Neural cell (in vitro differentiated cells): Measurements from ENCODE around the gene ABCC3. TPM values are rescaled to one million over a fixed set of nuclear protein-coding genes. Genes with fewer than 3 reads are reported as not detected.

Experiments
- H2AFZ ChIP-seq: fragments of 200-600, 300-800 bp; sonication (generic), shearing (Covaris generic); 2 replicates; pipeline ENCODE4 v1.6.0; 2014; ENCODE audit warnings: low read depth, mild to moderate bottlenecking, antibody characterized with exemption, low read length, moderate library complexity
- H3F3A ChIP-seq: fragments of 200-600 bp; shearing (Covaris generic); 2 replicates; pipeline ENCODE4 v1.6.1; 2016; ENCODE audit warnings: mild to moderate bottlenecking, moderate library complexity, mixed read lengths, antibody characterized with exemption, low read length; ENCODE audit not compliant: insufficient read depth, poor library complexity, severe bottlenecking
- H3K27ac ChIP-seq: fragments of 200-600, 300-800 bp; sonication (generic), shearing (Covaris generic); 2 replicates; pipeline ENCODE4 v1.5.1; 2014; ENCODE audit warnings: mild to moderate bottlenecking, low read length, moderate library complexity
- H3K27me3 ChIP-seq: fragments of 300-800, 200-600 bp; sonication (generic), shearing (Covaris generic); 2 replicates; pipeline ENCODE4 v1.6.0; 2014; ENCODE audit warnings: mild to moderate bottlenecking, low read depth, low read length, moderate library complexity; ENCODE audit not compliant: insufficient read depth
- H3K36me3 ChIP-seq: fragments of 300-800, 200-600 bp; sonication (generic), shearing (Covaris generic); 2 replicates; pipeline ENCODE4 v1.5.1; 2014; ENCODE audit warnings: mild to moderate bottlenecking, antibody characterized with exemption, low read length, moderate library complexity; ENCODE audit not compliant: insufficient read depth
- H3K4me2 ChIP-seq: fragments of 300-800, 200-600 bp; sonication (generic), shearing (Covaris generic); 2 replicates; pipeline ENCODE4 v1.6.0; 2014; ENCODE audit warnings: mild to moderate bottlenecking, low read length
- H3K4me3 ChIP-seq: fragments of 300-800, 200-600 bp; sonication (generic), shearing (Covaris generic); 2 replicates; pipeline ENCODE4 v1.5.1; 2014; ENCODE audit warnings: mild to moderate bottlenecking, low read length, moderate library complexity
- H3K79me2 ChIP-seq: fragments of 200-600 bp; shearing (Covaris generic); replicated peaks from 2 replicates; pipeline ENCODE4 v1.6.0; 2014; ENCODE audit warnings: mild to moderate bottlenecking, low read length, moderate library complexity; ENCODE audit not compliant: insufficient read depth
- H3K9ac ChIP-seq: fragments of 300-800, 200-600 bp; sonication (generic), shearing (Covaris generic); 2 replicates; pipeline ENCODE4 v1.6.1; 2016; ENCODE audit warnings: mild to moderate bottlenecking, low read length, mixed read lengths
- H3K9me2 ChIP-seq: fragments of 200-600 bp; shearing (Covaris generic); 2 replicates; pipeline ENCODE4 v1.6.1; 2016; ENCODE audit warnings: mild to moderate bottlenecking, low read length, mixed read lengths; ENCODE audit not compliant: insufficient read depth
- H3K9me3 ChIP-seq: fragments of 200-600, 300-800 bp; sonication (generic), shearing (Covaris generic); 2 replicates; pipeline ENCODE4 v1.6.1; 2016; ENCODE audit warnings: mild to moderate bottlenecking, mixed run types, low read length, moderate library complexity, mixed read lengths
- H4K20me1 ChIP-seq: fragments of 200-600 bp; shearing (Covaris generic); 2 replicates; pipeline ENCODE4 v1.6.1; 2016; ENCODE audit warnings: mild to moderate bottlenecking, mixed run types; ENCODE audit not compliant: insufficient read depth
- EP300 ChIP-seq: fragments of 450-650 bp; conservative IDR thresholded peaks from 2 replicates; pipeline ENCODE4 v1.6.1; 2014; ENCODE audit warnings: antibody characterized with exemption, mild to moderate bottlenecking, moderate library complexity; ENCODE audit not compliant: poor library complexity, severe bottlenecking
- EZH2 ChIP-seq: fragments of 200-600, 300-800 bp; shearing (Covaris generic), sonication (generic); IDR thresholded peaks from 2 replicates; pipeline ENCODE4 v1.6.1; 2014; ENCODE audit warnings: antibody characterized with exemption, low read length, borderline replicate concordance, mild to moderate bottlenecking; ENCODE audit not compliant: insufficient read depth, poor library complexity, severe bottlenecking
- MXI1 ChIP-seq: fragments of 450-650 bp; conservative IDR thresholded peaks from 2 replicates; pipeline ENCODE4 v1.6.1; 2014; ENCODE audit warnings: antibody characterized with exemption, mild to moderate bottlenecking; ENCODE audit not compliant: poor library complexity, severe bottlenecking
- POLR2AphosphoS5 ChIP-seq: IDR thresholded peaks from 2 replicates; pipeline ENCODE4 v1.6.1; 2012
- RAD21 ChIP-seq: fragments of 450-650 bp; conservative IDR thresholded peaks from 2 replicates; pipeline ENCODE4 v1.6.1; 2014; ENCODE audit warnings: antibody characterized with exemption, mild to moderate bottlenecking, moderate library complexity
- SMC3 ChIP-seq: fragments of 450-650 bp; conservative IDR thresholded peaks from 2 replicates; pipeline ENCODE4 v1.6.1; 2014; ENCODE audit warnings: antibody characterized with exemption, mild to moderate bottlenecking, moderate library complexity; ENCODE audit not compliant: poor library complexity
- TAF1 ChIP-seq: IDR thresholded peaks from 2 replicates; pipeline ENCODE4 v1.6.1; 2012; ENCODE audit warnings: low read depth
- polyA plus RNA-seq: library from polyadenylated mRNA; depleted of rRNA; stranded (reverse); fragments of >200 nt; gene quantifications from 2 replicates; pipeline ENCODE4 v1.2.3, GENCODE V29; 2014
- TF ChIP-seq, protein P1 (sequence below): IDR thresholded peaks from 2 replicates; pipeline ENCODE4 v1.6.1; 2012; ENCODE audit warnings: borderline replicate concordance
- TF ChIP-seq, protein P2 (sequence below): fragments of 450-650 bp; IDR thresholded peaks from 2 replicates; pipeline ENCODE4 v1.5.1; 2014; ENCODE audit warnings: antibody characterized with exemption, mild to moderate bottlenecking, moderate library complexity; ENCODE audit not compliant: poor library complexity, severe bottlenecking

Gene ABCC3
- polyA plus RNA-seq, 1 donor from 2014 or later: not detected

DNA sequence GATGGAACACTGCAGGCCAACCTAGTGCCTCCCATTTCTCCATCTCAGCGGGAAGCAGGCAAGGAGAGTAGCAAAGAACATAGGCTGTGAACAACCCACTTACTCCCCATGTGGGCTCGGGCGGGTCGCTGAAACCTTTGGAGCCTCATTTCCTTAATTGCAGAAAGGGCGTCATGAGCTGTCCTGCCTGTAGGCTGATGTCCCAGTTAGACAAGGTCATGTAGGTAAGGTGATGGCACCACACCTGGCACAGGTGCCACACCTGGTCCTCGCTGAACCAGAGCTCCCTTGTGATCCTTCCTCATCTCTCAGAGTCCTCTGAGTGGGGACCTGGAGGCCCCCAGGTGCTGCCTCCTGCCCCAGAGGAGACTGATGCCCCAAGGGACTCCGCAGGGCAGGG, 22.9 kb downstream of the ABCC3 start:
- TF ChIP-seq SMC3 (no peak), MXI1 (no peak), RAD21 (no peak), EZH2 (no peak), TAF1 (no peak), POLR2AphosphoS5 (no peak), EP300 (no peak)
- TF ChIP-seq, protein P1, sequence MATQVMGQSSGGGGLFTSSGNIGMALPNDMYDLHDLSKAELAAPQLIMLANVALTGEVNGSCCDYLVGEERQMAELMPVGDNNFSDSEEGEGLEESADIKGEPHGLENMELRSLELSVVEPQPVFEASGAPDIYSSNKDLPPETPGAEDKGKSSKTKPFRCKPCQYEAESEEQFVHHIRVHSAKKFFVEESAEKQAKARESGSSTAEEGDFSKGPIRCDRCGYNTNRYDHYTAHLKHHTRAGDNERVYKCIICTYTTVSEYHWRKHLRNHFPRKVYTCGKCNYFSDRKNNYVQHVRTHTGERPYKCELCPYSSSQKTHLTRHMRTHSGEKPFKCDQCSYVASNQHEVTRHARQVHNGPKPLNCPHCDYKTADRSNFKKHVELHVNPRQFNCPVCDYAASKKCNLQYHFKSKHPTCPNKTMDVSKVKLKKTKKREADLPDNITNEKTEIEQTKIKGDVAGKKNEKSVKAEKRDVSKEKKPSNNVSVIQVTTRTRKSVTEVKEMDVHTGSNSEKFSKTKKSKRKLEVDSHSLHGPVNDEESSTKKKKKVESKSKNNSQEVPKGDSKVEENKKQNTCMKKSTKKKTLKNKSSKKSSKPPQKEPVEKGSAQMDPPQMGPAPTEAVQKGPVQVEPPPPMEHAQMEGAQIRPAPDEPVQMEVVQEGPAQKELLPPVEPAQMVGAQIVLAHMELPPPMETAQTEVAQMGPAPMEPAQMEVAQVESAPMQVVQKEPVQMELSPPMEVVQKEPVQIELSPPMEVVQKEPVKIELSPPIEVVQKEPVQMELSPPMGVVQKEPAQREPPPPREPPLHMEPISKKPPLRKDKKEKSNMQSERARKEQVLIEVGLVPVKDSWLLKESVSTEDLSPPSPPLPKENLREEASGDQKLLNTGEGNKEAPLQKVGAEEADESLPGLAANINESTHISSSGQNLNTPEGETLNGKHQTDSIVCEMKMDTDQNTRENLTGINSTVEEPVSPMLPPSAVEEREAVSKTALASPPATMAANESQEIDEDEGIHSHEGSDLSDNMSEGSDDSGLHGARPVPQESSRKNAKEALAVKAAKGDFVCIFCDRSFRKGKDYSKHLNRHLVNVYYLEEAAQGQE: no peak
- TF ChIP-seq, protein P2, sequence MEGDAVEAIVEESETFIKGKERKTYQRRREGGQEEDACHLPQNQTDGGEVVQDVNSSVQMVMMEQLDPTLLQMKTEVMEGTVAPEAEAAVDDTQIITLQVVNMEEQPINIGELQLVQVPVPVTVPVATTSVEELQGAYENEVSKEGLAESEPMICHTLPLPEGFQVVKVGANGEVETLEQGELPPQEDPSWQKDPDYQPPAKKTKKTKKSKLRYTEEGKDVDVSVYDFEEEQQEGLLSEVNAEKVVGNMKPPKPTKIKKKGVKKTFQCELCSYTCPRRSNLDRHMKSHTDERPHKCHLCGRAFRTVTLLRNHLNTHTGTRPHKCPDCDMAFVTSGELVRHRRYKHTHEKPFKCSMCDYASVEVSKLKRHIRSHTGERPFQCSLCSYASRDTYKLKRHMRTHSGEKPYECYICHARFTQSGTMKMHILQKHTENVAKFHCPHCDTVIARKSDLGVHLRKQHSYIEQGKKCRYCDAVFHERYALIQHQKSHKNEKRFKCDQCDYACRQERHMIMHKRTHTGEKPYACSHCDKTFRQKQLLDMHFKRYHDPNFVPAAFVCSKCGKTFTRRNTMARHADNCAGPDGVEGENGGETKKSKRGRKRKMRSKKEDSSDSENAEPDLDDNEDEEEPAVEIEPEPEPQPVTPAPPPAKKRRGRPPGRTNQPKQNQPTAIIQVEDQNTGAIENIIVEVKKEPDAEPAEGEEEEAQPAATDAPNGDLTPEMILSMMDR: no peak
- no peak overlapping the region for H3K4me3 ChIP-seq
- no peak overlapping the region for H3K27ac ChIP-seq

DNA sequence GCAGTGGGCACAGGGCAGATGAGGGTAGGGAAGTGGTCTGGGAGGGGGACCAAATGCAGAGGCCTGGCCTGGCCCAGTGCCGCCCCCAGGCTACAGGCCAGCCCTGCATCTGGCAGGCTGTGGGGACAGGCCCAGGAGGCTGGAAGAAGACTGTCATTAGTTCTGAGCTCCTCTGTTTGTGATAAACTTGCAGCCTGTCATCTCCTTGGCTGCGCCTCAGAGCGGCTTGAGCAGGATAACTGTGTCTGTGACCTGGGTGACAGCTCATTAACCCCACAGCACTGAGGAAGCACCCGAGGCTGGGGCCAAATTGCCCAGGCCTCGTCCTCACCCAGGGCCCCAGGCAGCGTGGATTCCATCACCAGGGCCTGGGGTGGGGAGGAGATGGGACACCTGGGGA, 23.9 kb downstream of the ABCC3 start:
- Histone ChIP-seq H3K9me2 (no peaks in the 10 kb centered on the region), H3K9ac (no peak overlapping the region), H3F3A (no peaks in the 10 kb centered on the region), H3K36me3 (no peaks in the 10 kb centered on the region), H3K79me2 (no peaks in the 10 kb centered on the region), H3K4me2 (no peak overlapping the region), H3K27me3 (no peaks in the 10 kb centered on the region), H3K27ac (no peak overlapping the region), H2AFZ (no peak overlapping the region), H3K9me3 (no peaks in the 10 kb centered on the region), H3K4me3 (no peak overlapping the region), H4K20me1 (no peaks in the 10 kb centered on the region)
- TF ChIP-seq MXI1 (no peak), SMC3 (no peak), EP300 (no peak), POLR2AphosphoS5 (no peak)
- TF ChIP-seq, protein P2: no peak

More for the DNA sequence above, 22.9 kb downstream of the ABCC3 start:
- no peak overlapping the region for H2AFZ ChIP-seq
- no peaks in the 10 kb centered on the region for H3K79me2 ChIP-seq
- H4K20me1 ChIP-seq: no peaks in the 10 kb centered on the region
- no peaks in the 10 kb centered on the region for H3F3A ChIP-seq
- H3K9me3 ChIP-seq: no peaks in the 10 kb centered on the region
- no peak overlapping the region for H3K9ac ChIP-seq
- H3K36me3 ChIP-seq: no peaks in the 10 kb centered on the region
- H3K9me2 ChIP-seq: no peaks in the 10 kb centered on the region
- no peak overlapping the region for H3K4me2 ChIP-seq
- no peaks in the 10 kb centered on the region for H3K27me3 ChIP-seq
